Liver (tissue), 3 donors: ENCODE data around the gene AKT3.

Experiments
- CTCF ChIP-seq: fragments of 150-350 bp; IDR thresholded peaks from 2 replicates; pipeline ENCODE4 v1.5.1; 2017; ENCODE audit warnings: improper control_type of control experiment, low read depth, low read length; ENCODE audit not compliant: missing input control
- EGR1 ChIP-seq, 2 donors: IDR thresholded peaks; 2 replicates each; pipeline ENCODE4 v1.6.1; 2016 to 2018; ENCODE audit warnings: antibody characterized with exemption in 2 of 2, low read depth in 2 of 2
- GABPA ChIP-seq, 2 donors: IDR thresholded peaks in 1 of 2; conservative IDR thresholded peaks in 1 of 2; 2 replicates each; pipeline ENCODE4 v1.6.1; 2016; ENCODE audit warnings: antibody characterized with exemption in 2 of 2, mild to moderate bottlenecking in 1 of 2, moderate library complexity in 1 of 2
- HNF4G ChIP-seq: IDR thresholded peaks from 2 replicates; pipeline ENCODE4 v1.6.1; 2016; ENCODE audit warnings: antibody characterized with exemption
- RAD21 ChIP-seq, 2 donors: IDR thresholded peaks; 2 replicates each; pipeline ENCODE4 v1.6.1; 2016; ENCODE audit warnings: antibody characterized with exemption in 2 of 2, mild to moderate bottlenecking in 2 of 2
- donor health status: healthy.
- donor health status: healthy.

GRCh38 chr1:243490748-243491686, 359.0 kb downstream of the AKT3 start:
- TF ChIP-seq HNF4G (no peak), CTCF (no peak), RAD21 (IDR thresholded peaks at IDR 0.05) (no peak), EGR1 (IDR thresholded peaks at IDR 0.05; ENCODE audit: low read depth in 2 of 2) (no peak), GABPA (IDR thresholded peaks at IDR 0.05 in 1 of 2, conservative IDR thresholded peaks at IDR 0.05 in 1 of 2) (no peak)
